HepG2 (cell line): ENCODE data around the gene MTX1. TPM values are rescaled to one million over a fixed set of nuclear protein-coding genes. Genes with fewer than 3 reads are reported as not detected.

ENCODE experiments used
- ATAC-seq: fragments of 200-7000 bp; cut with Tn5 transposase; 3 replicates; pipeline ENCODE4 v1.9.1; 2020; ENCODE audit warnings: mild to moderate bottlenecking, moderate library complexity
- BruUV-seq: library from RNA; stranded (reverse); fragments of 400-500 nt; replicated peaks from 2 replicates; lab custom pipeline; 2021; lab: Mats Ljungman, UMichigan
- CTCF ChIA-PET: fragments of 300-600 bp; formaldehyde crosslinking; extraction: SDS; loops from one replicate; lab custom pipeline; 2021; ENCODE audit warnings: low total read pairs, inconsistent platforms, low intra/inter-chr PET ratio; lab: Yijun Ruan, JAX
- POLR2A ChIA-PET: fragments of 350-600 bp; sonication (Branson Sonifier 250); formaldehyde crosslinking; loops from one replicate; lab custom pipeline; 2020; ENCODE audit warnings: antibody characterized with exemption, inconsistent platforms; lab: Yijun Ruan, JAX
- DNase-seq: peaks from one replicate; pipeline ENCODE4 v3.0.0-alpha.2; 2015; ENCODE audit warnings: low spot score
- FAIRE-seq: peaks from 3 replicates; lab custom pipeline; 2011; peaks lifted over from hg19 to GRCh38; lab: Jason Lieb, UNC
- H2AFZ ChIP-seq: one replicate; pipeline ENCODE4 v1.6.1; 2011; ENCODE audit warnings: low read length, inconsistent platforms
- H3K27ac ChIP-seq: fragments of 300-600 bp; 3 replicates; pipeline ENCODE4 v1.8.0; 2011; ENCODE audit warnings: mixed run types, mild to moderate bottlenecking, mixed read lengths, low read length, inconsistent platforms; ENCODE audit not compliant: insufficient read depth; ENCODE audit errors: extremely low read length
- H3K27me3 ChIP-seq, 2 experiments: fragments of 200-600 bp in 1 of 2; 2 replicates in 1 of 2; 3 replicates in 1 of 2; pipeline versions ENCODE4 v1.6.0 to v1.8.0; 2011; ENCODE audit warnings: low read length in 2 of 2, mild to moderate bottlenecking in 2 of 2, moderate library complexity in 2 of 2, inconsistent platforms in 1 of 2; ENCODE audit not compliant: insufficient read depth in 2 of 2, control insufficient read depth in 1 of 2
- H3K36me3 ChIP-seq, 2 experiments: fragments of 200-600 bp in 1 of 2; replicated peaks in 1 of 2; 2 replicates in 1 of 2; 3 replicates in 1 of 2; pipeline versions ENCODE4 v1.5.1 to v1.8.0; 2011; ENCODE audit warnings: low read length in 2 of 2, inconsistent platforms in 1 of 2; ENCODE audit not compliant: insufficient read depth in 2 of 2, control insufficient read depth in 1 of 2
- H3K4me1 ChIP-seq: 2 replicates; pipeline ENCODE4 v1.5.1; 2012; ENCODE audit warnings: low read length, inconsistent platforms; ENCODE audit not compliant: insufficient read depth
- H3K4me2 ChIP-seq: 2 replicates; pipeline ENCODE4 v1.6.0; 2011; ENCODE audit warnings: low read depth, low read length, inconsistent platforms
- H3K4me3 ChIP-seq, 3 experiments: fragments of 200-600 bp in 1 of 3; sonication (generic), shearing (Covaris generic) in 1 of 3; replicated peaks in 1 of 3; 2 replicates each; pipeline ENCODE4 v1.5.1; 2011 to 2016; ENCODE audit warnings: low read length in 3 of 3, inconsistent platforms in 2 of 3, low read depth in 2 of 3, mild to moderate bottlenecking in 2 of 3, control low read depth in 1 of 3, mixed read lengths in 1 of 3; ENCODE audit not compliant: insufficient read depth in 1 of 3
- H3K79me2 ChIP-seq: one replicate; pipeline ENCODE4 v1.6.1; 2011; ENCODE audit warnings: low read length, inconsistent platforms; ENCODE audit not compliant: insufficient read depth
- H3K9ac ChIP-seq: 2 replicates; pipeline ENCODE4 v1.6.0; 2011; ENCODE audit warnings: mild to moderate bottlenecking, low read depth, low read length, inconsistent platforms; ENCODE audit not compliant: insufficient read depth
- H3K9me3 ChIP-seq: 2 replicates; pipeline ENCODE4 v1.5.1; 2012; ENCODE audit warnings: mild to moderate bottlenecking, low read length
- H4K20me1 ChIP-seq: 2 replicates; pipeline ENCODE4 v1.6.0; 2011; ENCODE audit warnings: inconsistent platforms, mild to moderate bottlenecking, low read length, moderate library complexity; ENCODE audit not compliant: insufficient read depth
- HNRNPL ChIP-seq: fragments of 200-400 bp; formaldehyde crosslinking; IDR thresholded peaks from 2 replicates; pipeline ENCODE4 v1.6.1; 2017; ENCODE audit warnings: mild to moderate bottlenecking, low read depth, low read length
- MED8 ChIP-seq: sonication (generic); formaldehyde crosslinking; IDR thresholded peaks from 2 replicates; pipeline ENCODE4 v1.8.1; 2023; ENCODE audit warnings: mild to moderate bottlenecking, missing genetic modification reagents; ENCODE audit not compliant: insufficient replicate concordance
- PATZ1 ChIP-seq: sonication (generic); formaldehyde crosslinking; IDR thresholded peaks from 2 replicates; pipeline ENCODE4 v1.4.0; 2020; ENCODE audit warnings: missing genetic modification reagents
- POLR2G ChIP-seq: fragments of 200-400 bp; formaldehyde crosslinking; IDR thresholded peaks from 2 replicates; pipeline ENCODE4 v1.6.1; 2018; ENCODE audit warnings: mild to moderate bottlenecking, low read depth, low read length, moderate library complexity
- YEATS2 ChIP-seq: sonication (generic); formaldehyde crosslinking; IDR thresholded peaks from 2 replicates; pipeline ENCODE4 v1.4.0; 2020; ENCODE audit warnings: missing genetic modification reagents, borderline replicate concordance
- ZBTB7B ChIP-seq: sonication (generic); formaldehyde crosslinking; IDR thresholded peaks from 2 replicates; pipeline ENCODE4 v1.4.0; 2020; ENCODE audit warnings: missing genetic modification reagents
- WGBS: methylation state at CpG from one replicate; pipeline ENCODE4 v1.1.6; 2017; ENCODE audit warnings: low lambda C conversion rate; 5-methylcytosine and 5-hydroxymethylcytosine counted together
- in situ Hi-C: cut with HindIII; loops from 2 replicates; pipeline ENCODE4 v1.10.0; 2017; ENCODE audit warnings: low pct_unique_long_range_greater_than_20kb; ENCODE audit not compliant: extremely low pct_ligation_motif_present
- intact Hi-C: fragments of 100-400 bp; cut with micrococcal nuclease; formaldehyde crosslinking; loops from one replicate; pipeline ENCODE4 v1.10.0; 2022; ENCODE audit not compliant: unreplicated experiment
- polyA plus RNA-seq, 8 experiments: library from polyadenylated mRNA; depleted of rRNA in 3 of 8; stranded (reverse) in 7 of 8; unstranded in 1 of 8; fragments of >200 nt; fragmentation: Illumina TruSeq in 4 of 8; extraction: Trizol in 4 of 8; gene quantifications; 2 replicates each; pipeline versions ENCODE4 v1.2.1 to v1.2.3, GENCODE V29; 2011 to 2016; ENCODE audit warnings: low read depth in 4 of 8, missing spikeins in 1 of 8, mixed read lengths in 1 of 8; ENCODE audit not compliant: insufficient read depth in 1 of 8
- total RNA-seq, 5 experiments: library from RNA; depleted of rRNA; stranded (reverse); fragments of >200 nt; fragmentation: Illumina TruSeq; extraction: Trizol; gene quantifications; 2 replicates each; pipeline ENCODE4 v1.2.3, GENCODE V29; 2016; ENCODE audit warnings: low read depth in 1 of 5
- TF ChIP-seq, protein P1 (sequence below): sonication (generic); formaldehyde crosslinking; IDR thresholded peaks from 2 replicates; pipeline ENCODE4 v1.4.0; 2020; ENCODE audit warnings: mild to moderate bottlenecking, missing genetic modification reagents

The MTX1 gene
- total and polyA plus RNA-seq, 2 of the 13 experiments (the other 11 are each of a cell fraction or from before 2014, with no cell fraction given), result 64.5 to 72.6 TPM

DNA sequence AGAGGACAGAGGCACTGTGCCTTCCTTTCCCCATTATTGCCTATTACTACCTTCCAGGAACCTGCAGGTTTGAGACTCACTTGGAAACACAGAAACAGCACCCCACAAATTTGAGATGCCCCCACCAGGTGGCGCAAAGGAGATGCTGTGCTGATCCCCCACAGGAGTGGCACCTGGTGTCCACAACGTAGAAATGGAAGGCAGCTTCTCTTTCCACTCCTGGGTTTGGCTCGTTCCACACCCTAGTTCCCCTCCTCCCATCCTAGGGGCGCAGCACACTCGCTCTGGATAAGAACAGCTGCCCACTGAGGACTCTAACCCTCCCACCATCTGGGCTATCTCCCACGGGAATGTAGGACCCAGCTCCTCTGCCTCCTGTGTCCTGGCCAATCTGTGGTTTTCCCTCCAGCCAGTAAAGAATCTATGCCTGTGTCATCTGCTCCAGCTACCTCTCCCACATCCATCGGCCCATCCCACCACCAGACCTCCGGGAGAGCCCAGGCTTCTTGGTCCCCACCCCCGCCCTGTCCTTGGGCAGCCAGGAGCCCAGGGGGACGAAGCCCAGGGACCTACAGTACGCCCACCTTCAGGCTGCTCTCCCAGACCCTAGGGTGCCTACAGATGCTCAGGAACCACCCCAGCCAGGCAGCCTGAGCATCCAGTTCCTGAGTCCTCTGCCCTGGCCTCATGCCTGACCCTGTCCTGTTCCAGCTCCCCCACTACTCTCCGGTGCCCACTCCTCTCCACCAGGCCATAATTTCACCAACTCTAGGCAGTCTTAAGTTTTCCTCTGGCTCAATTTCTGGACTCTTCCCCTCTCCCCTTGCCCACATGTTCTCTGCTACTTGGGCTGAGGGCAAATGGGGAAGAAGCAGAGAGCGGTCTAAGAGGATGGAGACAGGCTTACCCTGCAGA lies 1.3 kb upstream of the MTX1 start (continued):
- 0 out of 2 replicates have a peak, but pooled peaks have one; percentile 46 for TF ChIP-seq ZBTB7B (CRISPR knock-in tag)

GRCh38 chr1:155207806-155208540 lies 522 bp upstream of the MTX1 start, which contains the start of gene THBS3:
THBS3 (minus strand) TSS chr1:155207897; CDS start chr1:155207876, 21 bp downstream.
- no peaks in the 10 kb centered on the region for H4K20me1 ChIP-seq
- peaks cover 29% of the 10 kb centered on the region for H3K4me1 ChIP-seq
- peak within 1 kb of the TSS; percentile 92 for H2AFZ ChIP-seq
- peak within 1 kb of the TSS; percentile 96 to 99 (median 98) for H3K4me3 ChIP-seq
- H3K79me2 ChIP-seq, result peaks cover 13% of the 10 kb centered on the region
- no peaks in the 10 kb centered on the region for H3K9me3 ChIP-seq
- 23% methylated on average over 17 of the region's 17 CpGs for WGBS
- H3K27me3 ChIP-seq, result peaks cover 0 to 16% of the 10 kb centered on the region in 2 experiments; a peak in 3 of 5 replicates
- intact Hi-C loops, result loop anchor here (1.0 to 10.0 kb wide), 4 partner anchors 19 to 114 kb away; partner anchors contain the start of genes FDPS, PKLR and RUSC1
- peaks cover 3 to 5% of the 10 kb centered on the region in 2 experiments; a peak in 3 of 5 replicates for H3K36me3 ChIP-seq
- no peak for FAIRE-seq
- no peak for DNase-seq
- peak within 1 kb of the TSS; percentile 100 for H3K9ac ChIP-seq
- no peak for ATAC-seq
- TSS peak; percentile 76 for BruUV-seq
- H3K27ac ChIP-seq, result peak within 1 kb of the TSS; percentile 98
- TF ChIP-seq POLR2G (peak; percentile 7; the same call in 1 of the 2 replicates), HNRNPL (0 out of 2 replicates have a peak, but pooled peaks have one; percentile 38), PATZ1 (peak; percentile 38), MED8 (CRISPR knock-in tag) (no peak), YEATS2 (CRISPR knock-in tag) (0 out of 2 replicates have a peak, but pooled peaks have one; percentile 6)
- TF ChIP-seq, protein P1, sequence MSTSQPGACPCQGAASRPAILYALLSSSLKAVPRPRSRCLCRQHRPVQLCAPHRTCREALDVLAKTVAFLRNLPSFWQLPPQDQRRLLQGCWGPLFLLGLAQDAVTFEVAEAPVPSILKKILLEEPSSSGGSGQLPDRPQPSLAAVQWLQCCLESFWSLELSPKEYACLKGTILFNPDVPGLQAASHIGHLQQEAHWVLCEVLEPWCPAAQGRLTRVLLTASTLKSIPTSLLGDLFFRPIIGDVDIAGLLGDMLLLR (CRISPR knock-in tag), result 0 out of 2 replicates have a peak, but pooled peaks have one; percentile 12
- in situ Hi-C loops, result loop anchor here (10.0 kb wide), 1 partner anchor 387 kb away; no protein-coding TSS in a partner anchor
- CTCF ChIA-PET, result interaction anchor here (0.7 to 2.4 kb wide), 3 partner anchors 15 to 384 kb away, joined by 3 to 13 read pairs (median 3); partner anchors contain the start of genes KRTCAP2 and TRIM46
- peak within 1 kb of the TSS; percentile 100 for H3K4me2 ChIP-seq
- POLR2A ChIA-PET, result interaction anchor here (1.1 to 3.5 kb wide), 3 partner anchors 14 to 73 kb away, joined by 3 to 19 read pairs (median 3); no protein-coding TSS in a partner anchor
